GM18517 (cell line): ENCODE data around the gene SMIM20.
"Not testable (repeated sequence)": the region's sequence is repeated elsewhere in the genome, so short reads cannot be mapped to it uniquely, and the experiment has no call there.

ENCODE experiments used
- ATAC-seq: cut with Tn5 transposase; IDR thresholded peaks from one replicate; pipeline ENCODE4 v1.9.1; 2021; ENCODE audit warnings: mild to moderate bottlenecking, moderate library complexity; ENCODE audit not compliant: unreplicated experiment

The SMIM20 gene

GRCh38 chr4:25913851-25914669 lies at the start of gene SMIM20:
SMIM20 (plus strand) TSS chr4:25914220; CDS start chr4:25914314, 94 bp downstream.
- ATAC-seq, result peak; percentile 88

DNA sequence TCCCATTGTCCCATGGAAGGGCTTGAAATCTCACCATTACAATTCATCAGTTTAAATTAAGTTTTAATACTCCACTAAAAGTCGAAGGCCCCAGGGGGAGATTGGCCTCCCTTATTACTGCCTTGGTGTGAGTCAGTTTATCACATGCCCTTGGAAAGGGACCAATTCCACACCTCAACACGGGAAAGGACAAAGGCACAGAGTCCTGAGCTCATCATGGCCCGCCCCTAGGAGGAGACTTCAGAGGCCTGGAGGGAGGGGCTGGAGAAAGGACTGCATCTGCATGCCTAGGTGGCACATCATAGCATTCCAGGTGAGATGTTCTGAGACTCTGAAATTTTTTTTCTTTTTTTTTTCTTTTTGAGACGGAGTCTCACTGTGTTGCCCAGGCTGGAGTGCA lies 48.4 kb upstream of the SMIM20 start:
- no peak for ATAC-seq

DNA sequence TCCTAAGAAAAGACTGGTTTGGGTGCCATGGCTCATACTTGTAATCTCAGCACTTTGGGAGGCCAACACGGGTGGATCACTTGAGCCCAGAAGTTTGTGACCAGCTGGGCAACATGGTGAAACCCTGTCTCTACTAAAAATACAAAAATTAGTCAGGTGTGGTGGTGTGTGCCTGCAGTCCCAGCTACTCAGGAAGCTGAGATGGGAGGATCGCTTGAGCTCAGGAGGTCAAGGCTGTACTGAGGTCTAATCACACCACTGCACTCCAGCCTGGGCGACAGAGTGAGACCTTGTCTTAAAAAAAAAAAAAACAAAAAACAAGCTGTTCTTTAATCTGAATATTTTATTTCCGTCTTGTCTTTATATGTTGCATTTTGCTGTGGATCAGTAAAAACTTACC lies 47.6 kb upstream of the SMIM20 start:
- not testable (repeated sequence) for ATAC-seq

DNA sequence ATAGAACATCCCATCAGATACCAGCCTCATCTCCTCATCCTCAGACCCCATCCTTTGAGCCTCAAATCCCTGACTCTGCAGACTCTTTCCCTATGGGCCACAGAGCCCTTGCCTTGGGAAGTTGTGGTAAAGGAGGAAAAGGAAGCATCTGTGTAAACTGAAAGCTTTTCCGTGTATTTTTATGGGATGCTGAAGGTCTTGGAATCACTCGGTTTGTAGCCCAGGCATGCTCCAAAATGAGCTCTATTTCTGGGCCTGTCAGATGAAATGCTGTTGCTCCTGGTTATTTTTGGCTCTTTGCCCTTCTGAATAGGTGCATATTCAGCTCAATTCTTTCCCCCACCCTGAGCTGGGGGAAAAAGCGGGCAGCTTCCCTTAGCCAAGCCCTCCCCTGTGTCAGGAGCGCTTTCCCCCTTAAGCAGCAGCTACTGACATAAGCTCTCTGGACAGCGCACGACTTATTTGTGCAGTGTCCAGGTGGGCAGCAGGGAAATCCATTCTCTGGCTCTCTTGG lies 46.2 kb upstream of the SMIM20 start:
- no peak for ATAC-seq

GRCh38 chr4:25870081-25870480 lies 43.9 kb upstream of the SMIM20 start:
- ATAC-seq, result peak; percentile 57

- no peak for ATAC-seq
These were observed 41.0 kb upstream of the SMIM20 start for GRCh38 chr4:25872851-25873631.

DNA sequence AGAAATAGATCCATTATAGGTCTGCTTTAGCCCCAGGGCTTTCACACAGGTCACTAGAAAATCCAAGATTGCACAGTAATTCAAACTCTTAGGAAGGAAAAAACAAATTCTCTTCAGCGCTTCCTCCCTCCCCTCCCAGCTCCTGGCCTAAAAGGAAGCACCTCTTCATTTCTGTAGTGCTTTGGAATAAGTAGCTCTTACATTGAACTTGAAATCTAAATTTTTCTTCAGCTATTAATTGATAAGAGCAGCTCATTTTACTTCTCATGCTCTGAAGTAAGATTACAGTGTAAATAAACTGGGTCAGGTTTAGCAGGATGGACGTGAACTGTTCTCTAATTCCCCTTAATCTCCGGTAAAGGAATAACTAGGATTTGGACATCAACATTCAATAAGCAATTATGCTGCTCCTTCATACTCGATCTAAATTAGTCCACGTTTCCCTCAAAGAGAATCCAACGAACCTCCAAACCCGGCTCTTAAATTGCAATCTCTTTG lies 40.3 kb upstream of the SMIM20 start:
- ATAC-seq, result no peak

- peak; percentile 43 for ATAC-seq
These were observed 39.4 kb upstream of the SMIM20 start for GRCh38 chr4:25874655-25875054.

DNA sequence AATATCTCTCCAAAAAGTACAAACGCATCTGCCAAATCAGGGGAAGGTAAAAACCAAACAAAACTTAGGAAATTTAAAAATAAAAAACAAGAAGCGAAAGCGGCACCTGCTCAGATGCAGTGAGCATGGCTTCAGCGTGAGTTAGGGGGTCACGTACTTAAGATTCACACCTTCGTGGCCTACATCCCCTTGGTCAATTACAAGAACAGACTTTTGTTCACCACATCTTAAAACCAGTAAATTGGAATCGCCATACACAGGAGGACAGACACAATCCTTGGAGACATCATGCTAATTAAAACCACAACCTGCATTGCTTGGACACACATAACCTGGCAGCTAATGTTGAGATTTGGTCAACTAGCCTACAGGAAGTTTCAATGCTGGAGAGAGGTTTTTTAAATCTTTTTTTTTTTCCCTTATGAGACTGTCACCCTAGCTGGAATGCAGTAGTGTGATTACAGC lies 38.7 kb upstream of the SMIM20 start:
- peak; percentile 61 for ATAC-seq

GRCh38 chr4:25878676-25879075 lies 35.3 kb upstream of the SMIM20 start:
- no peak for ATAC-seq

DNA sequence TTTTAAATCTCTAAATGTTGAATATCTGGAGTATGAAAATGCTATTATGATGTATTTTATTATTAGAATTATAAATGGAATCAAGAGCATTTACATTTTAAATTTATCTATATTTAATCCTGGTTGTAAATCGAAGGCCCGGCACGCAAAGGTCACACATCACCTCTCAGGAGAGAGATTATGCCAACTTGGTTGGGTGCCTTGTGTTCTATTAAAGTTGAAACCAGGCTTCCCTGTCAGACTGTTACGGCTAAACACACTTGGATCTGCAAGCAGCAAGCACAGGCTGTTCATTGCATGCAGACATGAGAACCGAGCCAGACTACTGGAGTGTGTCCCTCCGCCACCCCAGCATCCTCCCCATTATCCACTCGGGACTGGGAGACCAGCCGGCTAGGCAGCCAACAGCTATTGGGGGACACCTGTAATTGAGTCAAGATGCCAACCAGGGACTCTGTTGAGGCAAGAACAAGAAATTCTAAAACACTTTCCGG lies 34.9 kb upstream of the SMIM20 start:
- no peak for ATAC-seq

DNA sequence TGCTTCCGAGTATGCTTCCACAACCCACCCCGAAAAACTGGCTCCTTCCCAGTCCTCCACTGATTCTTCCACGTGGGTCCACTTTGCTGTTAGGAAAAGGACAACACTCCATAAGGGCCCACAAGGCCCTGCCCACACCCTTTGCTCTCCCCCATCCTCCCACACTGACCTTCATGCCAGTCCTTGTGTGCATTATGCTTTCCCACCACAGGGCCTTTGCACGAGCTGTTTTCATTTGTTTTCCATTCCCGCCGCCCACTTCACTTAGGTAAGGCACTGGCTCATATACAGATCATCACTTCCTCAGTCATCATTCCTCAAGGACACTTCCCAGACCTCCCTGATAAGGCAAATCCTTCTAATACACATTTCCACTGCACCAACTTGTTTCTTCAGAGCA lies 34.4 kb upstream of the SMIM20 start:
- no peak for ATAC-seq

GRCh38 chr4:25879991-25880651 lies 33.9 kb upstream of the SMIM20 start:
- peak; percentile 71 for ATAC-seq

DNA sequence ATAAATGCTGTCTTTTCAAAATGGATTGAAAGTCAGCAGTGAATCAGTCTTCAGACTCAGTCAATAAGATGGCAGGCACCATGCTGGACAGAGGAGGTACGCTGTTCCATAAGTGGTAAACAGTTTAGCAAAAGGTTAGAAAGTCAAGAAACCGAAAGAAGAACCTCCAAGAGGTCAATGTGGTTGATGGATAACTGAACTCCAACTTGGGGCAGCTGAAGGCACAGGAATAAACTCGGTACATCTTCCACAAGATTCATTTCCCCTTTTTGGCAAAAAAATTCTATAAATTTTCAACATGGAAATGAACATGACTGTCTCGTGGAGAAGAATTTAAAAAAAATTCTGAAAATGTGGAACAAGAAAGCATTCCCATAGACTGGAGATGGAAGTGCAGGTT lies 32.8 kb upstream of the SMIM20 start:
- no peak for ATAC-seq

- ATAC-seq, result no peak
These were observed 31.8 kb upstream of the SMIM20 start for GRCh38 chr4:25882226-25882625.

- no peak for ATAC-seq
These were observed 30.5 kb upstream of the SMIM20 start for GRCh38 chr4:25883565-25883964.

GRCh38 chr4:25884031-25884782 lies 29.8 kb upstream of the SMIM20 start:
- no peak for ATAC-seq

GRCh38 chr4:25888781-25889180 lies 25.2 kb upstream of the SMIM20 start:
- ATAC-seq, result no peak

- ATAC-seq, result no peak
These were observed 24.2 kb upstream of the SMIM20 start for GRCh38 chr4:25889589-25890503.
